Astrocyte of the spinal cord (primary cell): ENCODE results near the gene KIF5A.

Experiments used
- DNase-seq: peaks from one replicate; pipeline ENCODE4 v3.0.0; 2011; ENCODE audit warnings: low read depth, low spot score
- H3K4me3 ChIP-seq: 2 replicates; pipeline ENCODE4 v1.5.1; 2011; ENCODE audit warnings: low read depth, mild to moderate bottlenecking, low read length, moderate library complexity
- in situ Hi-C: cut with HindIII; loops from 2 replicates; pipeline ENCODE4 v1.10.0; 2017; ENCODE audit warnings: low sequenced_read_pairs
- TF ChIP-seq, protein P1 (sequence below): IDR thresholded peaks from 2 replicates; pipeline ENCODE4 v1.5.1; 2012; ENCODE audit warnings: low read depth, mild to moderate bottlenecking, low read length, inconsistent platforms

The KIF5A gene

GRCh38 chr12:57536597-57536942 lies 13.3 kb upstream of the KIF5A start:
- in situ Hi-C loops, result no loop called here
- TF ChIP-seq, protein P1, sequence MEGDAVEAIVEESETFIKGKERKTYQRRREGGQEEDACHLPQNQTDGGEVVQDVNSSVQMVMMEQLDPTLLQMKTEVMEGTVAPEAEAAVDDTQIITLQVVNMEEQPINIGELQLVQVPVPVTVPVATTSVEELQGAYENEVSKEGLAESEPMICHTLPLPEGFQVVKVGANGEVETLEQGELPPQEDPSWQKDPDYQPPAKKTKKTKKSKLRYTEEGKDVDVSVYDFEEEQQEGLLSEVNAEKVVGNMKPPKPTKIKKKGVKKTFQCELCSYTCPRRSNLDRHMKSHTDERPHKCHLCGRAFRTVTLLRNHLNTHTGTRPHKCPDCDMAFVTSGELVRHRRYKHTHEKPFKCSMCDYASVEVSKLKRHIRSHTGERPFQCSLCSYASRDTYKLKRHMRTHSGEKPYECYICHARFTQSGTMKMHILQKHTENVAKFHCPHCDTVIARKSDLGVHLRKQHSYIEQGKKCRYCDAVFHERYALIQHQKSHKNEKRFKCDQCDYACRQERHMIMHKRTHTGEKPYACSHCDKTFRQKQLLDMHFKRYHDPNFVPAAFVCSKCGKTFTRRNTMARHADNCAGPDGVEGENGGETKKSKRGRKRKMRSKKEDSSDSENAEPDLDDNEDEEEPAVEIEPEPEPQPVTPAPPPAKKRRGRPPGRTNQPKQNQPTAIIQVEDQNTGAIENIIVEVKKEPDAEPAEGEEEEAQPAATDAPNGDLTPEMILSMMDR, result no peak

DNA sequence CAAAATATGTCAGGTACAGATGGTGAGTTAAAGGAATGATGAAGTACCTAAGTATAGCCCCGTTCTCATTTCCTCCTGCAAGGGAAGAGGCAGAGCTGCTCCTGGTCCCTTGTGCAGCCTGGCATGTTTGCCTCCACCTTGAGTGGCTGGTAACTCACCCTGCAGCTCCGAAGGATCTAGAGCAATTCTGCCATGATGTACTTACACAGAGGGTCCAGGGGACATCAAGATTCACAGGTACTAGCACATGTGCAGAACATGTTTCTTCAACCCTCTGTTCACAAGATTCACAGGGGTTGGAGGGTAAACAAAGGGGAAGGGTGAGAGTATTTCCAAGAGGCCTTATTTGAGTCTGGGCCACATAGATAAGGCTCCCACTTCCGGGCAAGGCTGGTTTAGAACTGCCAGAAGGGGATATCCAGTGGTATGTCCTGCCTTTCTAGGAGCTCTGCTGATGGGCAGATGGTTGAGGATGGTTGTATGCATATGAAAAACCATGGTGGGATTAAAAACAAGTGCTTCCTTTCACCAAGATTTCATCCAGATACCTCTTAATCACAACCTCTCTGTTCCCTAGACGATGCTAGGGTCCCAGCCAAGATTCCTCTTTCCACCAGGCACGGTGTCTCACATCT lies 10.6 kb upstream of the KIF5A start:
- DNase-seq, result no peak
- no peak overlapping the region for H3K4me3 ChIP-seq
- in situ Hi-C loops, result no loop called here
- TF ChIP-seq, protein P1, result no peak

More at GRCh38 chr12:57536597-57536942, 13.3 kb upstream of the KIF5A start:
- no peak overlapping the region for H3K4me3 ChIP-seq
- DNase-seq, result no peak

GRCh38 chr12:57541001-57541400 lies 8.8 kb upstream of the KIF5A start:
- in situ Hi-C loops, result no loop called here
- DNase-seq, result no peak
- TF ChIP-seq, protein P1, result no peak
- no peak overlapping the region for H3K4me3 ChIP-seq

DNA sequence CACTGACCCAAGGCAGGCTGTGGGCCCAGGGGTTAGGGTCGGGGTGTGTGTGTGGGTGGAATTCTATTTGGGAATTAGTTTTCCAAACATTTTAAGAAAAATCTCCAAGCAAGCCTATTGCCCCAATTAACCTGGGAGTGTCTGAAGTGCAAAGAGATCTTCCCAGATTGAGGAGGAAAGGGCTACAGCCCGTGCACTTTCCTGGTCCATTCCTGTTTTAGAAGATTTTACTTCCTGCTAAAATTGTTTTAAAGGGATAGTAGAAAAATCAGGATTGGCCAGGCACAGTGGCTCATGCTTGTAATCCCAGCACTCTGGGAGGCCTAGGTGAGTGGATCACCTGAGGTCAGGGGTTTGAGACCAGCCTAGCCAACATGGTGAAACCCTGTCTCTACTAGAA lies 8.1 kb upstream of the KIF5A start:
- DNase-seq, result no peak
- TF ChIP-seq, protein P1, result no peak
- H3K4me3 ChIP-seq, result no peak overlapping the region
- in situ Hi-C loops, result no loop called here

- in situ Hi-C loops, result no loop called here
- H3K4me3 ChIP-seq, result no peak overlapping the region
- TF ChIP-seq, protein P1, result no peak
- DNase-seq, result no peak
Measured at GRCh38 chr12:57543581-57543980, 6.3 kb upstream of the KIF5A start.

DNA sequence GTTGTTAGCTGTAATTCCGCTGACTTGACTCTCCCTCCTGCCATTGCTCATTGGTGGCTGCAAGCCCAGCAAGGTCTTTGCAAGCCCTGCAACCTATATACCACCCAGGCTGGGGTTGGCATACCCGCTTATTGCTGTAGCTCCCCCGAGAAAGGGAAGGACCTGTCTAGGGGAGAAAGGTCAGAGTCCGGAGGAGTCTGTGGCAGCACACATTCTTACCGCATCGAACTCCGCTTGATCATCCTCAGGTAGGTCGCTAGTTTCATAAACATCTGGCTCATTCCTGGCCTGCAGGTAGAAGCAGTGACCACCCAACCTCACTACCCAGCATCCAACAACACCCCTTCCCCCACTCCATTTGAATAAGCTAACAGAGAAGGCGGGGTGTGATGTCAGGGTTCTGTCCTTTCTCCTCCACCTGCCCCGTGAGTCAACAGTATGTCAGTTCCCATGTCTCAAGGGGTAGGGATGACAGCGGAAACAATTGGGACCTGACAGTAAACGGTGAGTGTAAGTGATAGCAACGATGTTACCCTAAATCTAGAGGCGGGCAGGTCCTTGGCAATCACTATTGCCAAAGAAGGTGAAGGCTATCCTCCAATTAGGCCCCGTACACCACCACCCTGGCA lies 3.9 kb upstream of the KIF5A start:
- H3K4me3 ChIP-seq, result peak overlapping the region; percentile 84
- TF ChIP-seq, protein P1, result no peak
- no peak for DNase-seq
- in situ Hi-C loops, result no loop called here
